Lung (tissue), 12 donors: Measurements from ENCODE around the gene CADM3. TPM values are rescaled to one million over a fixed set of nuclear protein-coding genes. Genes with fewer than 3 reads are reported as not detected.

Experiments used
- ATAC-seq: fragments of 200-7000 bp; cut with Tn5 transposase; one replicate; pipeline ENCODE4 v1.9.1; 2020; ENCODE audit warnings: moderate number of reproducible peaks; ENCODE audit not compliant: insufficient read depth, low FRiP score
- DNase-seq, 3 donors: peaks; one replicate each; pipeline ENCODE4 v3.0.0-alpha.2; 2013 to 2017
- H3K27ac ChIP-seq, 2 donors: one replicate each; pipeline ENCODE4 v1.5.1; 2013; ENCODE audit warnings: mild to moderate bottlenecking in 2 of 2, moderate library complexity in 2 of 2, control low read depth in 1 of 2, inconsistent platforms in 1 of 2, low read depth in 1 of 2, low read length in 1 of 2
- H3K27me3 ChIP-seq, 3 donors: one replicate each; pipeline ENCODE4 v1.5.1; 2013; ENCODE audit warnings: low read length in 2 of 3; ENCODE audit not compliant: control insufficient read depth in 3 of 3, insufficient read depth in 3 of 3
- H3K36me3 ChIP-seq, 4 donors: one replicate each; pipeline ENCODE4 v1.5.1; 2013; ENCODE audit warnings: low read length in 4 of 4, mild to moderate bottlenecking in 1 of 4, moderate library complexity in 1 of 4; ENCODE audit not compliant: control insufficient read depth in 4 of 4, insufficient read depth in 4 of 4
- H3K4me1 ChIP-seq, 5 donors: one replicate each; pipeline ENCODE4 v1.5.1; 2013; ENCODE audit warnings: low read length in 5 of 5, mild to moderate bottlenecking in 2 of 5, moderate library complexity in 1 of 5; ENCODE audit not compliant: control insufficient read depth in 5 of 5, insufficient read depth in 5 of 5
- H3K4me3 ChIP-seq: one replicate; pipeline ENCODE4 v1.5.1; 2013; ENCODE audit warnings: mild to moderate bottlenecking, control low read depth, moderate library complexity
- H3K9ac ChIP-seq, 2 donors: one replicate each; pipeline ENCODE4 v1.5.1; 2013; ENCODE audit warnings: low read length in 2 of 2, control low read depth in 1 of 2; ENCODE audit not compliant: insufficient read depth in 1 of 2
- H3K9me3 ChIP-seq, 4 donors: one replicate each; pipeline ENCODE4 v1.5.1; 2013; ENCODE audit warnings: low read length in 3 of 4, mild to moderate bottlenecking in 1 of 4, moderate library complexity in 1 of 4; ENCODE audit not compliant: control insufficient read depth in 4 of 4, insufficient read depth in 3 of 4
- WGBS, 2 donors: extraction: QIAGEN DNeasy Blood & Tissue Kit; methylation state at CpG; one replicate each; pipeline ENCODE4 v1.1.7; 2013; 5-methylcytosine and 5-hydroxymethylcytosine counted together
- polyA plus RNA-seq, 2 donors: library from polyadenylated mRNA; stranded (reverse); fragments of 200-250 nt; gene quantifications; one replicate each; pipeline ENCODE4 v1.2.1, GENCODE V29; 2013
- total RNA-seq, 2 donors: library from RNA; depleted of rRNA in 1 of 2; stranded (reverse); fragments of >200 nt in 1 of 2; gene quantifications; one replicate each; pipeline ENCODE4 v1.2.1, GENCODE V29; 2014 to 2021
- TF ChIP-seq, protein P1 (sequence below): IDR thresholded peaks from 2 replicates; pipeline ENCODE4 v1.5.1; 2012; ENCODE audit warnings: mild to moderate bottlenecking; ENCODE audit errors: control extremely low read depth, extremely low read depth
- donor health status: control.
- donor health status: control.
- donor health status: Bipolar disorder and iron deficiency.
- donor health status: healthy.
- donor health status: DM: yes; HTN: yes; CAD: no.

The CADM3 gene
- total and polyA plus RNA-seq, 4 donors, result 0.89 to 3.7 (median 2.5) TPM

GRCh38 chr1:159162516-159163265, 8.7 kb upstream of the CADM3 start:
- H3K4me3 ChIP-seq, result no peak overlapping the region
- DNase-seq (no peak), ATAC-seq (no peak)
- H3K4me1 ChIP-seq, result peaks cover 0 to 2% (median 0%) of the 10 kb centered on the region in 5 donors
- WGBS, 2 donors, result 54 to 71% methylated on average over 4 of the region's 4 CpGs
- no peak overlapping the region for H3K9ac ChIP-seq
- H3K27ac ChIP-seq, result no peak overlapping the region
- no peaks in the 10 kb centered on the region for H3K9me3 ChIP-seq
- H3K36me3 ChIP-seq, result no peaks in the 10 kb centered on the region
- TF ChIP-seq, protein P1, sequence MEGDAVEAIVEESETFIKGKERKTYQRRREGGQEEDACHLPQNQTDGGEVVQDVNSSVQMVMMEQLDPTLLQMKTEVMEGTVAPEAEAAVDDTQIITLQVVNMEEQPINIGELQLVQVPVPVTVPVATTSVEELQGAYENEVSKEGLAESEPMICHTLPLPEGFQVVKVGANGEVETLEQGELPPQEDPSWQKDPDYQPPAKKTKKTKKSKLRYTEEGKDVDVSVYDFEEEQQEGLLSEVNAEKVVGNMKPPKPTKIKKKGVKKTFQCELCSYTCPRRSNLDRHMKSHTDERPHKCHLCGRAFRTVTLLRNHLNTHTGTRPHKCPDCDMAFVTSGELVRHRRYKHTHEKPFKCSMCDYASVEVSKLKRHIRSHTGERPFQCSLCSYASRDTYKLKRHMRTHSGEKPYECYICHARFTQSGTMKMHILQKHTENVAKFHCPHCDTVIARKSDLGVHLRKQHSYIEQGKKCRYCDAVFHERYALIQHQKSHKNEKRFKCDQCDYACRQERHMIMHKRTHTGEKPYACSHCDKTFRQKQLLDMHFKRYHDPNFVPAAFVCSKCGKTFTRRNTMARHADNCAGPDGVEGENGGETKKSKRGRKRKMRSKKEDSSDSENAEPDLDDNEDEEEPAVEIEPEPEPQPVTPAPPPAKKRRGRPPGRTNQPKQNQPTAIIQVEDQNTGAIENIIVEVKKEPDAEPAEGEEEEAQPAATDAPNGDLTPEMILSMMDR, result no peak
- peaks cover 0 to 11% (median 0%) of the 10 kb centered on the region in 3 donors for H3K27me3 ChIP-seq

GRCh38 chr1:159163614-159164228, 7.7 kb upstream of the CADM3 start:
- Histone ChIP-seq H3K9me3 (no peaks in the 10 kb centered on the region), H3K4me1 (peaks cover 0 to 2% (median 0%) of the 10 kb centered on the region in 5 donors), H3K27ac (no peak overlapping the region), H3K4me3 (no peak overlapping the region), H3K36me3 (no peaks in the 10 kb centered on the region), H3K9ac (no peak overlapping the region), H3K27me3 (peaks cover 0 to 18% (median 0%) of the 10 kb centered on the region in 3 donors)
- ATAC-seq, result no peak
- 68 to 69% methylated on average over 9 of the region's 9 CpGs for WGBS, 2 donors
- DNase-seq, result no peak
- TF ChIP-seq, protein P1, result no peak

DNA sequence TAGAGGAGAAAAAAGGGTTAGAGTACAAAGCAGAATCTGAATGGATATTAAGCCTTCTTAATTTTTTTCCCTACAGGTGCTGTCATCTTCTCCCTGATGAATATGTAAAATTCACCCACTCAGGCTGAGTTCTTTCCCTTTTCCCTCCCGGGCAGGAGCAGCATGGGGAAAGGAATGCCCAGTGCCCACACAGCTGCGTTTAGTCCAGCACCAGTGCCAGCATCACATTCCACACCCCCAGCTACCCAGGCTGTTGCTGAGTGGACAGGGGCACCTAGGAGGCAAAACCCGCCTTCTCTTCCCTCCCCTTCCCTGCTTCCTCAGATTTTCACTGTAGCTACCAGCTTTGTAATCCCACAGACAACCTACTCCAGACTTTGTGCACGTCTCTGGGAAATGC, 3.4 kb upstream of the CADM3 start:
- Histone ChIP-seq H3K4me1 (peaks cover 0 to 9% (median 0%) of the 10 kb centered on the region in 5 donors), H3K9me3 (peaks cover 0 to 3% (median 0%) of the 10 kb centered on the region in 4 donors), H3K9ac (no peak overlapping the region), H3K27ac (no peak overlapping the region), H3K36me3 (no peaks in the 10 kb centered on the region), H3K27me3 (peaks cover 0 to 51% (median 11%) of the 10 kb centered on the region in 3 donors), H3K4me3 (no peak overlapping the region)
- ATAC-seq, result no peak
- 65 to 66% methylated on average over 4 of the region's 4 CpGs for WGBS, 2 donors
- TF ChIP-seq, protein P1, result no peak
- no peak for DNase-seq
